22Rv1 (cell line): Measurements from ENCODE around the gene BABAM2.

Source experiments
- CTCF ChIP-seq: fragments of 450-650 bp; IDR thresholded peaks from 2 replicates; pipeline ENCODE4 v1.5.1; 2017; ENCODE audit warnings: mild to moderate bottlenecking
- ZFX ChIP-seq: fragments of 450-650 bp; IDR thresholded peaks from 2 replicates; pipeline ENCODE4 v1.6.1; 2017; ENCODE audit warnings: antibody characterized with exemption, borderline replicate concordance

GRCh38 chr2:27962006-27962405 is 71.5 kb downstream of the BABAM2 start:
- no peak for TF ChIP-seq ZFX
- no peak for TF ChIP-seq CTCF
